Small intestine (tissue), 7 donors: Measurements from ENCODE around the gene MRFAP1L1. TPM values are rescaled to one million over a fixed set of nuclear protein-coding genes. Genes with fewer than 3 reads are reported as not detected.

Experiments
- DNase-seq, 2 donors: peaks; one replicate each; pipeline versions ENCODE4 v3.0.0 to v3.0.0-alpha.2; 2013
- FAIRE-seq: peaks from 2 replicates; lab custom pipeline; 2012; peaks lifted over from hg19 to GRCh38; lab: Jason Lieb, UNC
- H3K27ac ChIP-seq, 3 donors: one replicate each; pipeline ENCODE4 v1.5.1; 2013; ENCODE audit warnings: low read length in 2 of 3, mild to moderate bottlenecking in 2 of 3, control low read depth in 1 of 3, inconsistent platforms in 1 of 3, low read depth in 1 of 3, moderate library complexity in 1 of 3
- H3K27me3 ChIP-seq, 3 donors: one replicate each; pipeline ENCODE4 v1.6.1; 2013; ENCODE audit warnings: low read length in 3 of 3, inconsistent platforms in 1 of 3; ENCODE audit not compliant: control insufficient read depth in 3 of 3, insufficient read depth in 3 of 3
- H3K36me3 ChIP-seq, 3 donors: one replicate each; pipeline ENCODE4 v1.6.1; 2013; ENCODE audit warnings: low read length in 3 of 3, inconsistent platforms in 1 of 3, low read depth in 1 of 3, mild to moderate bottlenecking in 1 of 3, moderate library complexity in 1 of 3; ENCODE audit not compliant: control insufficient read depth in 3 of 3, insufficient read depth in 2 of 3
- H3K4me1 ChIP-seq, 3 donors: one replicate each; pipeline ENCODE4 v1.6.1; 2013; ENCODE audit warnings: low read length in 2 of 3, inconsistent platforms in 1 of 3, low read depth in 1 of 3, mild to moderate bottlenecking in 1 of 3, moderate library complexity in 1 of 3; ENCODE audit not compliant: control insufficient read depth in 3 of 3, insufficient read depth in 2 of 3
- H3K4me3 ChIP-seq, 3 donors: one replicate each; pipeline ENCODE4 v1.5.1; 2013; ENCODE audit warnings: low read length in 3 of 3, control low read depth in 1 of 3, inconsistent platforms in 1 of 3, low read depth in 1 of 3, mild to moderate bottlenecking in 1 of 3, moderate library complexity in 1 of 3
- H3K9me3 ChIP-seq, 2 donors: one replicate each; pipeline ENCODE4 v1.6.1; 2013; ENCODE audit warnings: low read depth in 1 of 2, low read length in 1 of 2; ENCODE audit not compliant: control insufficient read depth in 2 of 2, insufficient read depth in 1 of 2
- WGBS, 3 donors: extraction: QIAGEN DNeasy Blood & Tissue Kit; methylation state at CpG; one replicate each; pipeline ENCODE4 v1.1.7; 2013; 5-methylcytosine and 5-hydroxymethylcytosine counted together
- polyA plus RNA-seq, 4 donors: library from polyadenylated mRNA; stranded (reverse) in 3 of 4; unstranded in 1 of 4; fragments of 200-250 nt in 3 of 4; fragments of 120-200 nt in 1 of 4; gene quantifications; one replicate each; pipeline versions ENCODE4 v1.2.1 to v1.2.3, GENCODE V29; 2013
- donor health status: healthy with polysubstance abuse.
- donor health status: control.
- donor health status: control.
- donor health status: Bipolar disorder and iron deficiency.
- donor health status: healthy.

MRFAP1L1 gene
- polyA plus RNA-seq, 4 donors = 36.0 to 58.5 (median 45.2) TPM

- DNase-seq (no peak), FAIRE-seq (no peak)
- Histone ChIP-seq H3K27me3 (peaks cover 3 to 55% (median 12%) of the 10 kb centered on the region in 3 donors), H3K36me3 (no peaks in the 10 kb centered on the region), H3K4me1 (no peaks in the 10 kb centered on the region), H3K9me3 (no peaks in the 10 kb centered on the region), H3K4me3 (no peak overlapping the region), H3K27ac (no peak overlapping the region)
- 94 to 98% (median 96%) methylated on average over 3 of the region's 3 CpGs for WGBS, 3 donors
Measured at GRCh38 chr4:6660430-6660829, 49.2 kb downstream of the MRFAP1L1 start.

DNA sequence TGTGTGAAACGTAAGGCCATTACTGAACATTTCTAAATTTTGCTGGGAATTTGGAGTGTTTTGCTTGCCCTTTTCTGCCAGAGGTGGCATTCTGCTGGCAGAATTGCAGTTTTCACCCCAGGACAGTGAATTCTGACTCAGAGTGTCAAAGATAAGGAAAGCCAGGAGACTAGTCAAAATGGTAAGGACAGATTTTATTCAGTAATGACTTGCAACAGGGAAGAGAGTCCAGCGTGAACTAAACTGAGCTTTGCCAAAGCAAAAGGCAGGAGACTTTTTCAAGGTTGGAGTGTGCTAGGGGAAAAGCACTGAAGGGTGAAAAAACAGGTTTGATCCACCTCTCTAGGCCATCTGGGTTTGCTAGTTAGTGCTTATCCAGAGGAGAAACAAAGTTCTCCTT lies 49.8 kb downstream of the MRFAP1L1 start:
- no peaks in the 10 kb centered on the region for H3K36me3 ChIP-seq
- 68 to 91% (median 85%) methylated on average over 2 of the region's 2 CpGs for WGBS, 3 donors
- no peak overlapping the region for H3K27ac ChIP-seq
- H3K27me3 ChIP-seq = peaks cover 3 to 52% (median 11%) of the 10 kb centered on the region in 3 donors
- H3K4me1 ChIP-seq = no peaks in the 10 kb centered on the region
- no peak for FAIRE-seq
- no peak for DNase-seq
- no peaks in the 10 kb centered on the region for H3K9me3 ChIP-seq
- H3K4me3 ChIP-seq = no peak overlapping the region

- Histone ChIP-seq H3K36me3 (no peaks in the 10 kb centered on the region), H3K9me3 (no peaks in the 10 kb centered on the region), H3K27ac (no peak overlapping the region), H3K27me3 (peaks cover 3 to 40% (median 6%) of the 10 kb centered on the region in 3 donors), H3K4me1 (no peaks in the 10 kb centered on the region), H3K4me3 (peak overlapping the region in 2 of 3 donors; percentile 15 to 34)
- WGBS, 3 donors = 6 to 9% (median 6%) methylated on average over 52 of the region's 52 CpGs
- FAIRE-seq (no peak), DNase-seq (peak; percentile 11 to 46)
Measured at GRCh38 chr4:6658597-6659075, 51.0 kb downstream of the MRFAP1L1 start.

- no peaks in the 10 kb centered on the region for H3K36me3 ChIP-seq
- DNase-seq (no peak), FAIRE-seq (no peak)
- H3K4me1 ChIP-seq = no peaks in the 10 kb centered on the region
- no peaks in the 10 kb centered on the region for H3K9me3 ChIP-seq
- WGBS, 3 donors = 80 to 88% (median 87%) methylated on average over 7 of the region's 7 CpGs
- H3K27ac ChIP-seq = no peak overlapping the region
- peaks cover 2 to 35% (median 3%) of the 10 kb centered on the region in 3 donors for H3K27me3 ChIP-seq
- H3K4me3 ChIP-seq = no peak overlapping the region
Measured at GRCh38 chr4:6658209-6658595, 51.5 kb downstream of the MRFAP1L1 start.

Other genes with a start within 250 kb of the MRFAP1L1 start
- gene PPP2R2C, start 237.3 kb downstream of the MRFAP1L1 start, polyA plus RNA-seq = 1 to 10 TPM in 1 of 4 donors, under 1 TPM in 2, not detected in 1; 0.16 to 2.3 (median 0.81) TPM
- 10 to 100 TPM in 2 of 4 donors, 1 to 10 TPM in 2; 4.1 to 22.4 (median 8.8) TPM for gene MAN2B2, start 134.7 kb downstream of the MRFAP1L1 start, polyA plus RNA-seq
- gene MRFAP1, start 69.2 kb downstream of the MRFAP1L1 start, polyA plus RNA-seq = 100 to 1,000 TPM; 226 to 324 (median 276) TPM
- 10 to 100 TPM; 13.3 to 63.5 (median 41.0) TPM for gene S100P, start 16.0 kb downstream of the MRFAP1L1 start, polyA plus RNA-seq
- 10 to 100 TPM; 13.1 to 19.5 (median 16.7) TPM for gene BLOC1S4, start 6.3 kb upstream of the MRFAP1L1 start, polyA plus RNA-seq
- 10 to 100 TPM in 2 of 4 donors, 1 to 10 TPM in 2; 6.7 to 21.5 (median 8.6) TPM for gene KIAA0232, start 72.9 kb upstream of the MRFAP1L1 start, polyA plus RNA-seq
- 10 to 100 TPM; 16.8 to 57.8 (median 25.2) TPM for gene TBC1D14, start 200.0 kb upstream of the MRFAP1L1 start, polyA plus RNA-seq